HG03175 (cell line): ENCODE results near the gene MRFAP1.
"Not testable (repeated sequence)": the region's sequence is repeated elsewhere in the genome, so short reads cannot be mapped to it uniquely, and the experiment has no call there.

Experiments used
- ATAC-seq: cut with Tn5 transposase; IDR thresholded peaks from one replicate; pipeline ENCODE4 v1.9.1; 2021; ENCODE audit warnings: mild to moderate bottlenecking, moderate library complexity; ENCODE audit not compliant: unreplicated experiment

The MRFAP1 gene

GRCh38 chr4:6610856-6611430, 29.5 kb upstream of the MRFAP1 start:
- no peak for ATAC-seq

GRCh38 chr4:6612961-6613675, 27.4 kb upstream of the MRFAP1 start:
- ATAC-seq: no peak

- no peak for ATAC-seq
Observed at GRCh38 chr4:6613676-6614651, 26.5 kb upstream of the MRFAP1 start.

GRCh38 chr4:6614701-6615230, 25.7 kb upstream of the MRFAP1 start:
- no peak for ATAC-seq

GRCh38 chr4:6616087-6616995, 24.1 kb upstream of the MRFAP1 start:
- no peak for ATAC-seq

GRCh38 chr4:6617246-6617645, 23.2 kb upstream of the MRFAP1 start:
- no peak for ATAC-seq

GRCh38 chr4:6618386-6619115, 21.9 kb upstream of the MRFAP1 start:
- ATAC-seq: no peak

- ATAC-seq: no peak
Observed at GRCh38 chr4:6619116-6619465, 21.4 kb upstream of the MRFAP1 start.

GRCh38 chr4:6619466-6620255, 20.8 kb upstream of the MRFAP1 start:
- ATAC-seq: no peak

- no peak for ATAC-seq
Observed at GRCh38 chr4:6620296-6620695, 20.2 kb upstream of the MRFAP1 start.

GRCh38 chr4:6620891-6621555, 19.5 kb upstream of the MRFAP1 start:
- ATAC-seq: no peak

GRCh38 chr4:6621556-6621927, 18.9 kb upstream of the MRFAP1 start:
- ATAC-seq: no peak

- ATAC-seq: no peak
Observed at GRCh38 chr4:6622744-6623143, 17.7 kb upstream of the MRFAP1 start.

- no peak for ATAC-seq
Observed at GRCh38 chr4:6625256-6625655, 15.2 kb upstream of the MRFAP1 start.

- no peak for ATAC-seq
Observed at GRCh38 chr4:6626066-6626465, 14.4 kb upstream of the MRFAP1 start.

GRCh38 chr4:6627832-6628231, 12.7 kb upstream of the MRFAP1 start:
- no peak for ATAC-seq

- not testable (repeated sequence) for ATAC-seq
Observed at GRCh38 chr4:6628484-6628883, 12.0 kb upstream of the MRFAP1 start.

GRCh38 chr4:6632125-6632524, 8.4 kb upstream of the MRFAP1 start:
- no peak for ATAC-seq
